HG02870 (cell line): ENCODE data around the gene CPT2.

Experiments
- ATAC-seq: cut with Tn5 transposase; IDR thresholded peaks from one replicate; pipeline ENCODE4 v1.9.1; 2021; ENCODE audit warnings: mild to moderate bottlenecking, moderate library complexity; ENCODE audit not compliant: unreplicated experiment

CPT2 gene

DNA sequence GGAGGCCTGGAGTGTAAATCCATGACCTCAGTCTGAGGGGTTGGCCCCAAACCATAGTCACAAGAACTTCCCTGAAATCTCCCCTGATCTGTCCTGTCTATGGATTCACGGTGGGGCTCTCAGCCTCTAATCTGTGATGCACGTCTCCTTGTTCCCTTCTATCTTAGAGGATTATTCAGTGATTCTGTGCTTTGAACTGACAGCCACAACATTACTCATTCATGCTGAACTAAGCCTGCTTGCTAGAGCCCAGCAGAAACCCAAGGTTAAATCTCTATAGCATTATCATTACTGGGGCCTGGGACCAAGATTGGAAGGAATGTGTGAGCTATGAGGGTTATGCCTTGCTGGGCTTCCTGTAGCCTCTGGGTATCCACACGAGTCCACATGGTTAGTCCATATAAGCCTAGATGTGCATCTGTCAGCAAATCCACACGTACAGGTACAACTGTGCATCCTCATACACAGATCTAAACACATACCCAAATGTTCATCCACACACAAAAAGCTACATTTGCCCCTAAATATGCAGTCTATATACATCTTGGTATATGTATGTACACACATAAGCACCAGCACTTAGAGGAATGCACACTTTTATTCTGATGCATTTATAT is 64.1 kb downstream of the CPT2 start:
- ATAC-seq, result no peak

- no peak for ATAC-seq
Measured at GRCh38 chr1:53262000-53262399, 65.4 kb downstream of the CPT2 start.
